HG03575 (cell line): Measurements from ENCODE around the gene MT1A.
"Not testable (repeated sequence)": the region's sequence is repeated elsewhere in the genome, so short reads cannot be mapped to it uniquely, and the experiment has no call there.

ENCODE experiments used
- ATAC-seq: cut with Tn5 transposase; IDR thresholded peaks from one replicate; pipeline ENCODE4 v1.9.1; 2021; ENCODE audit not compliant: unreplicated experiment, insufficient number of reproducible peaks, low FRiP score; ENCODE audit errors: extremely low read depth

Gene MT1A

GRCh38 chr16:56608876-56609462 is 29.5 kb upstream of the MT1A start:
- ATAC-seq: no peak

- no peak for ATAC-seq
Measured at GRCh38 chr16:56609463-56609921, 29.0 kb upstream of the MT1A start.

- no peak for ATAC-seq
Measured at GRCh38 chr16:56610017-56610608, 28.4 kb upstream of the MT1A start.

- no peak for ATAC-seq
Measured at GRCh38 chr16:56610609-56611111, 27.8 kb upstream of the MT1A start.

GRCh38 chr16:56611281-56611833 is 27.1 kb upstream of the MT1A start:
- ATAC-seq: no peak

- no peak for ATAC-seq
Measured at GRCh38 chr16:56613706-56614105, 24.8 kb upstream of the MT1A start.

- ATAC-seq: no peak
Measured at GRCh38 chr16:56614549-56614991, 23.9 kb upstream of the MT1A start.

GRCh38 chr16:56615353-56615752 is 23.1 kb upstream of the MT1A start:
- no peak for ATAC-seq

- ATAC-seq: no peak
Measured at GRCh38 chr16:56616608-56617211, 21.8 kb upstream of the MT1A start.

GRCh38 chr16:56617212-56618085 is 21.0 kb upstream of the MT1A start:
- ATAC-seq: no peak

GRCh38 chr16:56618138-56618537 is 20.3 kb upstream of the MT1A start:
- ATAC-seq: no peak

- ATAC-seq: no peak
Measured at GRCh38 chr16:56620339-56620897, 18.0 kb upstream of the MT1A start.

GRCh38 chr16:56621665-56622445 is 16.6 kb upstream of the MT1A start:
- not testable (repeated sequence) for ATAC-seq

- not testable (repeated sequence) for ATAC-seq
Measured at GRCh38 chr16:56623184-56623583, 15.3 kb upstream of the MT1A start.

GRCh38 chr16:56623637-56624036 is 14.8 kb upstream of the MT1A start:
- no peak for ATAC-seq

- no peak for ATAC-seq
Measured at GRCh38 chr16:56625140-56625942, 13.1 kb upstream of the MT1A start, which contains the start of gene MT1E. TSS of gene MT1E (plus strand) at chr16:56625781. CDS start at chr16:56625852, 71 bp downstream.

- no peak for ATAC-seq
Measured at GRCh38 chr16:56625943-56626654, 12.4 kb upstream of the MT1A start.
